PC-9 (cell line): ENCODE measurements around the gene DNAH2. TPM values are rescaled to one million over a fixed set of nuclear protein-coding genes. Genes with fewer than 3 reads are reported as not detected.

Source experiments
- BruUV-seq: library from RNA; stranded (reverse); fragments of 400-500 nt; replicated peaks from 2 replicates; lab custom pipeline; 2021; lab: Mats Ljungman, UMichigan
- CTCF ChIA-PET: fragments of 300-600 bp; sonication (Branson Sonifier 250); formaldehyde crosslinking; loops from one replicate; lab custom pipeline; 2022; ENCODE audit warnings: antibody characterized with exemption; lab: Charles Lee
- POLR2A ChIA-PET: fragments of 300-600 bp; sonication (Branson Sonifier 250); formaldehyde crosslinking; loops from one replicate; lab custom pipeline; 2022; ENCODE audit warnings: antibody characterized with exemption; ENCODE audit not compliant: unreplicated experiment; lab: Charles Lee
- DNase-seq, 2 experiments: peaks; one replicate each; pipeline versions ENCODE4 v3.0.0 to v3.0.0-alpha.2; 2015 to 2022; ENCODE audit warnings: mixed read lengths in 1 of 2
- H2AFZ ChIP-seq: fragments of 200-600 bp; sonication (generic); 2 replicates; pipeline ENCODE4 v1.8.1; 2017; ENCODE audit warnings: antibody characterized with exemption
- H3F3A ChIP-seq: fragments of 200-600 bp; sonication (generic); 2 replicates; pipeline ENCODE4 v1.8.1; 2017; ENCODE audit warnings: antibody characterized with exemption, mild to moderate bottlenecking, low read depth; ENCODE audit not compliant: insufficient read depth
- H3K27ac ChIP-seq: fragments of 200-600 bp; sonication (generic); 2 replicates; pipeline ENCODE4 v1.6.1; 2016; ENCODE audit warnings: mixed run types
- H3K27me3 ChIP-seq: fragments of 200-600 bp; sonication (generic); 2 replicates; pipeline ENCODE4 v1.6.1; 2016; ENCODE audit warnings: low read depth, mixed run types; ENCODE audit not compliant: insufficient read depth
- H3K36me3 ChIP-seq: fragments of 200-600 bp; sonication (generic); 2 replicates; pipeline ENCODE4 v1.6.1; 2016; ENCODE audit warnings: low read depth, mixed run types
- H3K4me1 ChIP-seq: fragments of 200-600 bp; sonication (generic); replicated peaks from 2 replicates; pipeline ENCODE4 v1.6.1; 2016; ENCODE audit warnings: mixed run types; ENCODE audit not compliant: insufficient read depth
- H3K4me2 ChIP-seq: fragments of 200-600 bp; sonication (generic); 2 replicates; pipeline ENCODE4 v1.6.1; 2017; ENCODE audit warnings: mixed run types
- H3K4me3 ChIP-seq: fragments of 200-600 bp; sonication (generic); 2 replicates; pipeline ENCODE4 v1.6.1; 2016; ENCODE audit warnings: mixed run types
- H3K79me2 ChIP-seq: fragments of 200-600 bp; sonication (generic); 2 replicates; pipeline ENCODE4 v1.6.1; 2017; ENCODE audit warnings: low read depth, mixed run types
- H3K9me2 ChIP-seq: fragments of 200-600 bp; sonication (generic); 2 replicates; pipeline ENCODE4 v1.8.1; 2017; ENCODE audit warnings: mild to moderate bottlenecking; ENCODE audit not compliant: insufficient read depth
- H3K9me3 ChIP-seq: fragments of 200-600 bp; sonication (generic); 2 replicates; pipeline ENCODE4 v1.8.1; 2016; ENCODE audit warnings: low read depth; ENCODE audit not compliant: insufficient read depth
- H4K20me1 ChIP-seq: fragments of 200-600 bp; sonication (generic); 2 replicates; pipeline ENCODE4 v1.8.1; 2017; ENCODE audit not compliant: insufficient read depth
- CTCF ChIP-seq: fragments of 200-600 bp; sonication (generic); conservative IDR thresholded peaks from 2 replicates; pipeline ENCODE4 v1.6.1; 2017; ENCODE audit warnings: mixed run types, antibody characterized with exemption, mild to moderate bottlenecking, moderate library complexity
- EZH2 ChIP-seq: fragments of 200-600 bp; sonication (generic); IDR thresholded peaks from 2 replicates; pipeline ENCODE4 v1.8.0; 2017; ENCODE audit warnings: antibody characterized with exemption, low read depth
- intact Hi-C: fragments of 100-400 bp; cut with micrococcal nuclease; formaldehyde crosslinking; loops from one replicate; pipeline ENCODE4 v1.10.0; 2022; ENCODE audit not compliant: unreplicated experiment
- total RNA-seq: library from RNA; stranded (reverse); gene quantifications from 2 replicates; pipeline ENCODE4 v1.2.3, GENCODE V29; 2021

The DNAH2 gene
- total RNA-seq, 1 experiment from 2014 or later = 10.6 TPM

- Histone ChIP-seq H3K4me2 (peak overlapping the region; percentile 97), H2AFZ (no peak overlapping the region), H3K79me2 (peaks cover 23% of the 10 kb centered on the region), H3K36me3 (no peaks in the 10 kb centered on the region), H3K9me3 (no peaks in the 10 kb centered on the region), H3K4me1 (peaks cover 28% of the 10 kb centered on the region), H3K27me3 (no peaks in the 10 kb centered on the region), H3F3A (peaks cover 50% of the 10 kb centered on the region; the same call in 1 of the 2 replicates), H3K27ac (no peak overlapping the region), H3K4me3 (peak overlapping the region; percentile 93; the same call in 1 of the 2 replicates), H3K9me2 (no peaks in the 10 kb centered on the region), H4K20me1 (peaks cover 10% of the 10 kb centered on the region)
- intact Hi-C loops = loop anchor here (5.0 kb wide), 3 partner anchors 94 to 579 kb away; partner anchors contain the start of gene CLDN7
- CTCF ChIA-PET = no interaction called here
- TF ChIP-seq EZH2 (no peak), CTCF (no peak)
- BruUV-seq = no TSS peak
- DNase-seq = no peak
- POLR2A ChIA-PET = no interaction called here
Observed at GRCh38 chr17:7840875-7841274, 123.3 kb downstream of the DNAH2 start.

DNA sequence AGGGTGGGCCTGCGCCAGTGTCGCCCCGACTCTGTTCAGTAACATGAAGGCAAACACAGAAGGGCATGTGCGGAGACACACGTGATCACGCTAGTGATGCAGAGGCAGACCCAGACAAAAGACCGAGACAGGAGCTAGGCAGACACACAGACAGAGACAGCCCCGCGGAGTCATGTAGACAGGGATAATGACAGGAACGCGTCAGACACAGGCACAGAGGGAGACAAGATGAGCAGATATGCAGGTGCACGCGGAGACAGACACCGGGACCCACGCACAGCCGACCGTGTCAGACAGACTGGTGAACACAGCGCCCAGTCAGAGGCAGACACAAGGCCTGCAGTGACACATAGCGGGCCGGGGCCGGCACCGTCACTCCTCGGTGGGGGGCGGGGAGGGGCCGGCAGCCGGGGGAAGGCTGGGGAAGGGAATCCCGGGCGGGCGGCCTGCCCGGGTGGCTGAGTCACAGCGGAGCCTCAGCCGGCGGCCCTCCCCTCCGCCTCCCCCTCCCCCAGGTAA, 123.9 kb downstream of the DNAH2 start:
- H2AFZ ChIP-seq = peak overlapping the region; percentile 91
- TF ChIP-seq EZH2 (no peak), CTCF (no peak)
- peaks cover 10% of the 10 kb centered on the region for H4K20me1 ChIP-seq
- DNase-seq = peak in 1 of 2 experiments; percentile 88
- CTCF ChIA-PET = no interaction called here
- peaks cover 28% of the 10 kb centered on the region for H3K4me1 ChIP-seq
- POLR2A ChIA-PET = interaction anchor here (0.5 kb wide), 1 partner anchor 130 kb away, joined by 3 read pairs; no protein-coding TSS in a partner anchor
- H3K9me3 ChIP-seq = no peaks in the 10 kb centered on the region
- H3K27ac ChIP-seq = peak overlapping the region; percentile 92
- peak overlapping the region; percentile 93 for H3K4me3 ChIP-seq
- BruUV-seq = no TSS peak
- intact Hi-C loops = loop anchor here (5.0 kb wide), 3 partner anchors 94 to 579 kb away; partner anchors contain the start of gene CLDN7
- no peaks in the 10 kb centered on the region for H3K9me2 ChIP-seq
- peaks cover 49% of the 10 kb centered on the region; the same call in 1 of the 2 replicates for H3F3A ChIP-seq
- no peaks in the 10 kb centered on the region for H3K36me3 ChIP-seq
- H3K27me3 ChIP-seq = no peaks in the 10 kb centered on the region
- H3K4me2 ChIP-seq = peak overlapping the region; percentile 97
- peaks cover 23% of the 10 kb centered on the region for H3K79me2 ChIP-seq

GRCh38 chr17:7841915-7842379, 124.4 kb downstream of the DNAH2 start:
- H3K27ac ChIP-seq = peak overlapping the region; percentile 92
- peak overlapping the region; percentile 93 for H3K4me3 ChIP-seq
- peak overlapping the region; percentile 97 for H3K4me2 ChIP-seq
- peaks cover 45% of the 10 kb centered on the region; the same call in 1 of the 2 replicates for H3F3A ChIP-seq
- ChIA-PET POLR2A (interaction anchor here (0.5 kb wide), 1 partner anchor 131 kb away, joined by 3 read pairs; no protein-coding TSS in a partner anchor), CTCF (no interaction called here)
- H4K20me1 ChIP-seq = peaks cover 10% of the 10 kb centered on the region
- H3K4me1 ChIP-seq = peaks cover 28% of the 10 kb centered on the region
- H3K27me3 ChIP-seq = no peaks in the 10 kb centered on the region
- no peaks in the 10 kb centered on the region for H3K9me3 ChIP-seq
- TF ChIP-seq EZH2 = no peak
- no peak for TF ChIP-seq CTCF
- DNase-seq = peak; percentile 58 to 91
- no TSS peak for BruUV-seq
- H2AFZ ChIP-seq = peak overlapping the region; percentile 91
- intact Hi-C loops = loop anchor here (5.0 kb wide), 3 partner anchors 95 to 580 kb away; partner anchors contain the start of gene CLDN7
- H3K9me2 ChIP-seq = no peaks in the 10 kb centered on the region
- H3K79me2 ChIP-seq = peaks cover 23% of the 10 kb centered on the region
- no peaks in the 10 kb centered on the region for H3K36me3 ChIP-seq
